H1 (cell line): ENCODE results near the gene TNRC6B. TPM values are rescaled to one million over a fixed set of nuclear protein-coding genes. Genes with fewer than 3 reads are reported as not detected.

ENCODE experiments used
- CTCF ChIA-PET: fragments of 300-600 bp; sonication (Branson Sonifier 250); formaldehyde crosslinking; loops from one replicate; lab custom pipeline; 2021; ENCODE audit not compliant: partially characterized antibody; lab: Charles Lee
- POLR2A ChIA-PET: fragments of 300-600 bp; sonication (Branson Sonifier 250); formaldehyde crosslinking; loops from one replicate; lab custom pipeline; 2021; ENCODE audit warnings: inconsistent platforms; ENCODE audit not compliant: partially characterized antibody; lab: Charles Lee
- DNase-seq, 2 experiments: peaks; one replicate each; pipeline versions ENCODE4 v3.0.0 to v3.0.0-alpha.2; 2010 to 2022; ENCODE audit warnings: low spot score in 2 of 2, low read depth in 1 of 2, mixed read lengths in 1 of 2
- FAIRE-seq: peaks from 2 replicates; lab custom pipeline; 2011; peaks lifted over from hg19 to GRCh38; lab: Jason Lieb, UNC
- H2AFZ ChIP-seq: 2 replicates; pipeline ENCODE4 v1.8.1; 2012; ENCODE audit warnings: low read length, inconsistent platforms
- H2AK5ac ChIP-seq: 2 replicates; pipeline ENCODE4 v1.6.1; 2013; ENCODE audit warnings: low read depth, low read length
- H2BK120ac ChIP-seq: replicated peaks from 2 replicates; pipeline ENCODE3; 2013; ENCODE audit warnings: low read depth, low read length, inconsistent platforms
- H2BK12ac ChIP-seq: 2 replicates; pipeline ENCODE4 v1.6.1; 2013; ENCODE audit warnings: low read depth, low read length
- H2BK15ac ChIP-seq: 2 replicates; pipeline ENCODE4 v1.6.1; 2013; ENCODE audit warnings: low read length
- H2BK20ac ChIP-seq: 2 replicates; pipeline ENCODE4 v1.6.1; 2013; ENCODE audit warnings: low read length
- H2BK5ac ChIP-seq: 2 replicates; pipeline ENCODE4 v1.6.1; 2013; ENCODE audit warnings: low read depth, low read length
- H3K14ac ChIP-seq: 2 replicates; pipeline ENCODE4 v1.6.1; 2013; ENCODE audit warnings: inconsistent platforms; ENCODE audit not compliant: insufficient read length
- H3K18ac ChIP-seq: 2 replicates; pipeline ENCODE4 v1.6.1; 2013; ENCODE audit warnings: low read length; ENCODE audit errors: extremely low read depth
- H3K23ac ChIP-seq: 2 replicates; pipeline ENCODE4 v1.6.1; 2013; ENCODE audit warnings: inconsistent platforms; ENCODE audit not compliant: insufficient read length
- H3K23me2 ChIP-seq: 2 replicates; pipeline ENCODE4 v1.6.1; 2013; ENCODE audit warnings: low read depth, low read length
- H3K27ac ChIP-seq: 2 replicates; pipeline ENCODE4 v1.6.1; 2011; ENCODE audit warnings: low read depth, low read length, inconsistent platforms
- H3K27me3 ChIP-seq, 4 experiments: replicated peaks in 1 of 4; 1 replicate in 1 of 4; 2 replicates in 3 of 4; pipeline versions ENCODE4 v1.6.1 to v1.8.1; 2011 to 2013; ENCODE audit warnings: low read length in 3 of 4, mild to moderate bottlenecking in 3 of 4, inconsistent platforms in 2 of 4, mixed read lengths in 2 of 4, moderate library complexity in 1 of 4; ENCODE audit not compliant: control insufficient read depth in 3 of 4, insufficient read depth in 3 of 4; ENCODE audit errors: extremely low read depth in 1 of 4
- H3K36me3 ChIP-seq, 4 experiments: 2 replicates each; pipeline versions ENCODE4 v1.6.1 to v1.8.1; 2011 to 2013; ENCODE audit warnings: mild to moderate bottlenecking in 4 of 4, low read length in 3 of 4, moderate library complexity in 2 of 4, control low read depth in 1 of 4, inconsistent platforms in 1 of 4; ENCODE audit not compliant: insufficient read depth in 4 of 4, control insufficient read depth in 2 of 4
- H3K4ac ChIP-seq: replicated peaks from 2 replicates; pipeline ENCODE3; 2013; ENCODE audit warnings: low read length, low read depth, mixed read lengths, inconsistent platforms; ENCODE audit not compliant: insufficient read length
- H3K4me1 ChIP-seq, 4 experiments: replicated peaks in 1 of 4; 1 replicate in 1 of 4; 2 replicates in 3 of 4; pipeline versions ENCODE4 v1.6.1 to v1.8.1; 2011 to 2013; ENCODE audit warnings: low read length in 3 of 4, inconsistent platforms in 2 of 4, mixed read lengths in 1 of 4; ENCODE audit not compliant: insufficient read depth in 4 of 4, control insufficient read depth in 3 of 4
- H3K4me2 ChIP-seq, 2 experiments: 2 replicates each; pipeline versions ENCODE4 v1.6.1 to v1.8.1; 2011 to 2013; ENCODE audit warnings: low read depth in 2 of 2, low read length in 2 of 2, control low read depth in 1 of 2, inconsistent platforms in 1 of 2, mild to moderate bottlenecking in 1 of 2; ENCODE audit not compliant: insufficient read depth in 1 of 2
- H3K4me3 ChIP-seq, 4 experiments: fragments of 200-600, 300-600 bp in 1 of 4; sonication (generic), shearing (Covaris generic), sonication (Bioruptor Twin) in 1 of 4; 2 replicates each; pipeline versions ENCODE4 v1.5.1 to v1.8.1; 2011 to 2016; ENCODE audit warnings: low read length in 4 of 4, low read depth in 3 of 4, control low read depth in 2 of 4, inconsistent platforms in 2 of 4, mild to moderate bottlenecking in 2 of 4, mixed read lengths in 1 of 4, moderate library complexity in 1 of 4; ENCODE audit not compliant: insufficient read depth in 2 of 4; ENCODE audit errors: extremely low read depth in 1 of 4
- H3K56ac ChIP-seq: replicated peaks from 2 replicates; pipeline ENCODE3; 2013; ENCODE audit warnings: low read depth, mild to moderate bottlenecking, mixed read lengths, low read length, inconsistent platforms; ENCODE audit not compliant: insufficient read length
- H3K79me1 ChIP-seq: 2 replicates; pipeline ENCODE4 v1.6.1; 2013; ENCODE audit warnings: low read depth, low read length, control low read depth
- H3K79me2 ChIP-seq, 2 experiments: 2 replicates each; pipeline versions ENCODE4 v1.6.1 to v1.8.1; 2012 to 2013; ENCODE audit warnings: low read length in 2 of 2, mild to moderate bottlenecking in 2 of 2, inconsistent platforms in 1 of 2; ENCODE audit not compliant: insufficient read depth in 2 of 2, control insufficient read depth in 1 of 2
- H3K9ac ChIP-seq, 4 experiments: replicated peaks in 1 of 4; 1 replicate in 1 of 4; 2 replicates in 3 of 4; pipeline versions ENCODE4 v1.6.1 to v1.8.1; 2011 to 2013; ENCODE audit warnings: low read depth in 3 of 4, low read length in 3 of 4, control low read depth in 2 of 4, mild to moderate bottlenecking in 2 of 4, moderate library complexity in 2 of 4, inconsistent platforms in 1 of 4; ENCODE audit errors: extremely low read depth in 1 of 4
- H3K9me3 ChIP-seq, 2 experiments: 2 replicates each; pipeline versions ENCODE4 v1.6.1 to v1.8.1; 2012 to 2013; ENCODE audit warnings: mild to moderate bottlenecking in 2 of 2, moderate library complexity in 2 of 2, control low read depth in 1 of 2, inconsistent platforms in 1 of 2, low read depth in 1 of 2, low read length in 1 of 2, mixed read lengths in 1 of 2; ENCODE audit not compliant: insufficient read depth in 2 of 2
- H4K20me1 ChIP-seq, 2 experiments: replicated peaks in 1 of 2; 2 replicates each; pipeline versions ENCODE3 to v1.8.1; 2011 to 2013; ENCODE audit warnings: inconsistent platforms in 2 of 2, low read length in 2 of 2, mild to moderate bottlenecking in 1 of 2; ENCODE audit not compliant: insufficient read depth in 2 of 2, control insufficient read depth in 1 of 2
- H4K5ac ChIP-seq: 2 replicates; pipeline ENCODE4 v1.6.1; 2013; ENCODE audit warnings: low read length, low read depth, mixed read lengths, inconsistent platforms; ENCODE audit not compliant: insufficient read length
- H4K8ac ChIP-seq: 2 replicates; pipeline ENCODE4 v1.8.0; 2013; ENCODE audit warnings: mild to moderate bottlenecking, moderate library complexity, low read length, inconsistent platforms; ENCODE audit not compliant: insufficient read depth; ENCODE audit errors: extremely low read depth
- H4K91ac ChIP-seq: replicated peaks from 2 replicates; pipeline ENCODE3; 2013; ENCODE audit warnings: low read length, mixed read lengths, inconsistent platforms; ENCODE audit not compliant: insufficient read length
- ASH2L ChIP-seq: fragments of 200-600, 300-600 bp; sonication (generic); IDR thresholded peaks from one replicate; pipeline ENCODE4 v1.7.1; 2017; ENCODE audit warnings: low read length
- BCL11A ChIP-seq, 2 experiments: IDR thresholded peaks; one replicate each; pipeline ENCODE4 v1.6.1; 2011; ENCODE audit warnings: low read depth in 2 of 2, low read length in 2 of 2, mild to moderate bottlenecking in 2 of 2
- EZH2 ChIP-seq: fragments of 200-600 bp; sonication (generic); IDR thresholded peaks from 2 replicates; pipeline ENCODE4 v1.7.1; 2012; ENCODE audit warnings: low read depth, mild to moderate bottlenecking, moderate library complexity, low read length, inconsistent platforms; ENCODE audit not compliant: severe bottlenecking
- GTF2F1 ChIP-seq: IDR thresholded peaks from 2 replicates; pipeline ENCODE4 v1.6.1; 2012; ENCODE audit warnings: low read depth, low read length, improper control_type of control experiment, borderline replicate concordance
- HDAC2 ChIP-seq, 2 experiments: fragments of 300-600 bp in 1 of 2; sonication (generic) in 1 of 2; IDR thresholded peaks; 2 replicates each; pipeline ENCODE4 v1.6.1; 2011 to 2012; ENCODE audit warnings: low read depth in 2 of 2, low read length in 2 of 2, mild to moderate bottlenecking in 2 of 2, moderate library complexity in 2 of 2, borderline replicate concordance in 1 of 2, inconsistent platforms in 1 of 2
- KDM4A ChIP-seq: IDR thresholded peaks from one replicate; pipeline ENCODE4 v1.7.1; 2012; ENCODE audit warnings: low read depth, mild to moderate bottlenecking, moderate library complexity, low read length, inconsistent platforms; ENCODE audit not compliant: severe bottlenecking
- RXRA ChIP-seq: IDR thresholded peaks from 2 replicates; pipeline ENCODE4 v1.6.1; 2011; ENCODE audit warnings: low read depth, mild to moderate bottlenecking, low read length, moderate library complexity; ENCODE audit not compliant: insufficient read depth
- SAP30 ChIP-seq: fragments of 300-600 bp; sonication (generic); IDR thresholded peaks from 2 replicates; pipeline ENCODE4 v1.7.1; 2012; ENCODE audit warnings: low read length, moderate library complexity, mild to moderate bottlenecking, inconsistent platforms; ENCODE audit not compliant: insufficient read depth, insufficient replicate concordance
- SIN3A ChIP-seq, 2 experiments: IDR thresholded peaks in 1 of 2; conservative IDR thresholded peaks in 1 of 2; 2 replicates each; pipeline ENCODE4 v1.6.1; 2011 to 2012; ENCODE audit warnings: low read length in 2 of 2, improper control_type of control experiment in 1 of 2, low read depth in 1 of 2, mild to moderate bottlenecking in 1 of 2
- TAF1 ChIP-seq: IDR thresholded peaks from 2 replicates; pipeline ENCODE4 v1.6.1; 2011; ENCODE audit warnings: mild to moderate bottlenecking, low read depth, low read length
- TCF12 ChIP-seq: IDR thresholded peaks from 2 replicates; pipeline ENCODE4 v1.6.1; 2011; ENCODE audit warnings: low read depth, mild to moderate bottlenecking, low read length
- TEAD4 ChIP-seq: IDR thresholded peaks from 2 replicates; pipeline ENCODE4 v1.6.1; 2012; ENCODE audit warnings: low read depth, low read length, inconsistent platforms, mixed read lengths
- WGBS, 2 experiments: shearing (Covaris generic) in 1 of 2; methylation state at CpG; one replicate each; pipeline versions ENCODE4 v1.1.6 to v1.1.7; 2013 to 2015; ENCODE audit warnings: low lambda C conversion rate in 2 of 2, mixed read lengths in 2 of 2, inconsistent platforms in 1 of 2, low coverage in 1 of 2, missing lambda C conversion rate in 1 of 2; ENCODE audit not compliant: insufficient replicate concordance in 2 of 2, insufficient coverage in 1 of 2, insufficient read length in 1 of 2; ENCODE audit errors: extremely low coverage in 1 of 2, missing lambda C conversion rate in 1 of 2; 5-methylcytosine and 5-hydroxymethylcytosine counted together
- polyA plus RNA-seq, 7 experiments: library from polyadenylated mRNA; depleted of rRNA in 3 of 7; stranded (reverse) in 5 of 7; unstranded in 2 of 7; fragments of >200 nt in 5 of 7; fragments of 200-250 nt in 2 of 7; gene quantifications; 1 replicate in 5 of 7; 2 replicates in 1 of 7; 4 replicates in 1 of 7; pipeline versions ENCODE4 v1.2.1 to v1.2.3, GENCODE V29; 2011 to 2013; ENCODE audit warnings: missing spikeins in 2 of 7, mixed read lengths in 2 of 7
- total RNA-seq: library from RNA; stranded (reverse); fragmentation: NEBNext Ultra II Directional; extraction: Animal tissue kit (Norgen Biotek cat#: 25700); gene quantifications from 2 replicates; pipeline ENCODE4 v1.2.1, GENCODE V29; 2021

TNRC6B gene
- total and polyA plus RNA-seq, 2 of the 8 experiments (the other 6 are each of a cell fraction or from before 2014, with no cell fraction given) = 12.5 to 48.9 TPM

DNA sequence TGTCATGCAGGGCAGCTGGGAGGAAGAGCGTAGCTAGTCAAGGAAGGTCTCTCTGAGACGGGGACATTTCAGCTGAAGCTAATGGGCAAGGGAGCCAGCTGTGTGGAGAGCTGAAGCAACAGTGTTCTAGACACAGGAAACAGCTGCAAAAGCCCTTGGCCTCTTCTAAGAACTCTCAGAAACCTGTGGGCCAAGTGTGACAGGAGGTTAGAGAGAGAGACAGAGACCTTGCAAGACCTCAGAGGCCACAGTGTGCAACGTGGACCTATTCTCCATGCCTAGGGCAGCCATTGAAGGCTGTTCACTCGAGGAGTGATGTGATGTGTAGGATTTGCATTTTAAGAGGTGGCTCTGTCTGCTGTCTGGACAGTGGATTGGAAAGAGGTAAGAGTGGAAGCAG lies 48.7 kb upstream of the TNRC6B start:
- no peak overlapping the region for H4K91ac ChIP-seq
- no peak overlapping the region for H2BK20ac ChIP-seq
- no peaks in the 10 kb centered on the region for H3K9me3 ChIP-seq
- no peak overlapping the region for H3K4me3 ChIP-seq
- H3K9ac ChIP-seq = no peak overlapping the region
- H3K14ac ChIP-seq = no peak overlapping the region
- CTCF ChIA-PET = interaction anchor here (0.6 kb wide), 1 partner anchor 11 kb away, joined by 3 read pairs; no protein-coding TSS in a partner anchor
- peaks cover 0 to 4% (median 0%) of the 10 kb centered on the region in 4 experiments; a peak in 1 of 8 replicates for H3K36me3 ChIP-seq
- H3K23ac ChIP-seq = no peak overlapping the region
- POLR2A ChIA-PET = no interaction called here
- WGBS, 2 experiments = 92% methylated on average over 4 of the region's 4 CpGs; no CpG with 5 or more reads in 1 of the 2 experiments
- no peak overlapping the region for H4K8ac ChIP-seq
- H3K4me1 ChIP-seq = no peaks in the 10 kb centered on the region; a peak in 1 of 7 replicates
- no peak overlapping the region for H3K4me2 ChIP-seq
- H2AFZ ChIP-seq = no peak overlapping the region
- peaks cover 0 to 2% of the 10 kb centered on the region in 2 experiments for H4K20me1 ChIP-seq
- H2BK120ac ChIP-seq = no peak overlapping the region
- H3K27me3 ChIP-seq = no peaks in the 10 kb centered on the region
- no peak for FAIRE-seq
- no peak overlapping the region for H3K56ac ChIP-seq
- H2BK5ac ChIP-seq = no peak overlapping the region
- no peaks in the 10 kb centered on the region for H3K79me1 ChIP-seq
- H2BK12ac ChIP-seq = no peak overlapping the region
- no peak for DNase-seq
- no peak overlapping the region for H3K4ac ChIP-seq
- no peak overlapping the region for H3K18ac ChIP-seq
- no peaks in the 10 kb centered on the region for H3K23me2 ChIP-seq
- no peak overlapping the region; the same call in 1 of the 2 replicates for H3K27ac ChIP-seq
- no peak overlapping the region for H4K5ac ChIP-seq
- no peaks in the 10 kb centered on the region for H3K79me2 ChIP-seq
- H2AK5ac ChIP-seq = no peak overlapping the region
- H2BK15ac ChIP-seq = no peak overlapping the region
- TF ChIP-seq BCL11A (IDR thresholded peaks at IDR 0.05; ENCODE audit: low read depth in 2 of 2, low read length in 2 of 2) = no peak
- no peak for TF ChIP-seq RXRA
- no peak for TF ChIP-seq EZH2
- TF ChIP-seq TAF1 = no peak
- no peak for TF ChIP-seq KDM4A
- TF ChIP-seq TEAD4 = no peak
- no peak for TF ChIP-seq SIN3A (conservative IDR thresholded peaks at IDR 0.05 in 1 of 2, IDR thresholded peaks at IDR 0.05 in 1 of 2; ENCODE audit: low read depth in 1 of 2, low read length in 2 of 2)
- no peak for TF ChIP-seq ASH2L
- no peak for TF ChIP-seq TCF12
- no peak for TF ChIP-seq HDAC2 (IDR thresholded peaks at IDR 0.05; ENCODE audit: borderline replicate concordance in 1 of 2, low read depth in 2 of 2, low read length in 2 of 2)
- no peak for TF ChIP-seq GTF2F1
- no peak for TF ChIP-seq SAP30
